HG03060 (cell line): ENCODE data around the gene DDAH1.

ENCODE experiments used
- ATAC-seq: cut with Tn5 transposase; IDR thresholded peaks from one replicate; pipeline ENCODE4 v1.9.1; 2021; ENCODE audit warnings: low read depth, moderate number of reproducible peaks; ENCODE audit not compliant: unreplicated experiment

Gene DDAH1

GRCh38 chr1:85313888-85314696 is 150.9 kb downstream of the DDAH1 start:
- ATAC-seq: no peak

DNA sequence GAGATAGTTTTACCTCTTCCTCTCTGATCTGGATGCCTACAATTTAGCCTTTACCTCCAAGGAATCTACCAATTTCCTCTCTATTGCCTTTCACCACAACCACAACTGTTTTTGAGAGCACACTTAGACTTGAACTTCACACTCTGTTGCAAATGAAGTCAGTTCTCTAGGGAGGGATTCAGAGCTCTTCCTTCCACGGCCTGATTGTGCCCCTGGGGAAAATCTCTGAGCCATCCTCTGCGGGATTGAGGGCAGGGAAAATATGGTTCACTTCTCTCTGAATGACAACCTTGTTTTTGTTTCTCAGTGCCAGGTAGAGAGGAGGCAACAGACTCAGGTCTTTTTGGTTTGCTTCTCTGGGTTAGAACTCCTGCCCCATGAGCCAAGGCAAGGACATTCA is 153.1 kb downstream of the DDAH1 start:
- ATAC-seq: no peak

DNA sequence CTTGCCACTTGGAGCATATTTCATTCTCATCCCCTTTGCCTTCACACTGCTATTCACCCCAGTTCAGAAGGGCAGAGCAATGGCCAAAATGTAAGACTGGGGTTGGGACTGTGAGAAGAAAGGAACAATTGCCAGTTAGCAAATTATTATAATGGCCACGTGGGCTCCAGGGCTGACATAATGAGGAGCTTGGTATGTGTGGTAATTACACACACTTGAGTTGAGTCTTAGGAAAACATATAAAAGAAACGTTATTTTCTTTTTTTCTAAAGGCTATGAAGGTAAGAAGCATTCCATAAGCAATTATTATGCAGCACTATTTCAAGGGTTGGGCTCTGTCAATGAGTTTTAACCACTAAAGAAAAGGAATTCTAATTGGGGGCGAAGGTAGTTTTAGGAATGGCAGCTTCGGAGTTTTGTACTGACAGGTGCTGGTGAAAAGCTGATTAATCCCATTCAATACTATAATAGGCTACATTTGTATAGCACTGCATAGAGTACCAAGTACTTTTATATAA is 156.1 kb downstream of the DDAH1 start:
- ATAC-seq: no peak

DNA sequence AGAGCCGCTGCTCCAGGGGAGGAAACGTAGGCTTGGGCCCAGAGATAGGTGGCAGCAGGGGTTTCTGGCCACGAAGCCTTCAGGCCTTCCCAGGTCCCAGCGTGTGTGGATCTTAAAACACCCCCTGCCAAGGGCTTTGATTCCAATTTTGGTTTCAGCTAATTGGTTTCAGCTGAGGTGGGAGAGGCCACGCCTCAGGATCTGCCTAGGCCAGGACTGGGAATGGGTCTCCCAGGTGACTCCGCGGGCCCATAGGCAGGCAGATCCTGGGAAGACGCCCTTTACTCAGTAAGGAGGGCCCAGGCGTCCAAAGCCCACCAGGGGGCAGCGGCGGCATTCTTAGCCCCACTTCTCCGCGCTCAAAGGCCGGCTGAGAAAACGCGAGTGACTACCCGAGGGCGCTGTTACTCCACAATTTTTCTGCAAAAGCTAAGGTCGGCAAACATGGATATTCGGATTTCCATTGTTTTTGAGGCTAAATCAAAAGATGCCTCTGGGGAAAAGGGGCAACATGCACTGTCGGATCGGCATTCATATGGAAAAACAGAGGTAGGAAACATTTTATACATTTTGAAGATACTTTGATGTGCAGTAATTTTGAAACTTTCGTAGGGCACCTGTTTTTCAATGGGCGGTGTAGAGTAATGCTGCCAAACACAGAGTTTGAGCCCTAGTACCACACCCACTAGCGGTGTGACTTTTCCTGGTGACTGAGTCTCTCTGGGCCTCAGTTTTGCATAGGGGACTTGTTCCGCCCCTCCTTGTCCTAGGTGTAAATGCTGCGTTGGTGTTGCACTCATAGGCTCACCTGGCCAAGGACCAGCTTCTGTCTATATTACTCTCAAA is 156.7 kb downstream of the DDAH1 start:
- ATAC-seq: peak; percentile 51

GRCh38 chr1:85306236-85306635 is 158.7 kb downstream of the DDAH1 start:
- no peak for ATAC-seq

GRCh38 chr1:85303440-85304162 is 161.4 kb downstream of the DDAH1 start:
- no peak for ATAC-seq

GRCh38 chr1:85300140-85300539 is 164.8 kb downstream of the DDAH1 start:
- no peak for ATAC-seq

DNA sequence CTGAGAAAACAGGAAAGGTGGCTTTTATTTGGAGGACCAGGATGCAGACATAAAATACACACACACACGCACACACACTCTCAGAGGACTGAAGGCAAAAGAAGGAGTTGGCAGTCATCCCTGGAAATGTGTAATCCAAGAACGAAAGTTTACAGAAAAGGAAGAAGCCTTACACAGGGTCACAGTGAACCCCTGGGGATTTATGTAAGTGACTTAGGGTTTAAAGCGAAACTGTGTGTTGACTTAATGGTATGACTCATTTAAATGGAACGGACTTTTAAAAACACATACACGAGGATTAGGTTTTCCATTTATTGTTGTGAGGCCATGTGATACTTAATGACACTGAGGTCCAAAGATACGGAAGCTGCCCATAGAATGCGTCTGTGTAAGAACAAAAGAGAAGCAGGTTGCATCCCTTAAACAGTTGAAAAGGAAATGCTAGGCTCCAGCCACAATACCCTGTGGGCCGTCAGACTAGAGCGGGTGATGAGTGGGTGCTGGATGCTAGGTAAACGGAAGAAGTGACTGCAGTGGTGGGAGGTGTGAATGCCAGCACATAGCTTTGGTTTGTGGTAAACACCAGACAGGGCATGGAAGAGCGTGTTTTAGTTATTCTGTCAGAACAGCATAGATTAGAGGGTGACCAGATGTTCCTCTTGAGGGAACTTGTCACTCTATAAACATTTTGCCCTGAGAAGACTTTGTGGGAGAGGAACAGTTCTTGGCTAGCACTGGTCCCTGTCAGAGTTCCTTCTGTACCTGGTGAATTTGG is 166.9 kb downstream of the DDAH1 start:
- ATAC-seq: peak; percentile 96

DNA sequence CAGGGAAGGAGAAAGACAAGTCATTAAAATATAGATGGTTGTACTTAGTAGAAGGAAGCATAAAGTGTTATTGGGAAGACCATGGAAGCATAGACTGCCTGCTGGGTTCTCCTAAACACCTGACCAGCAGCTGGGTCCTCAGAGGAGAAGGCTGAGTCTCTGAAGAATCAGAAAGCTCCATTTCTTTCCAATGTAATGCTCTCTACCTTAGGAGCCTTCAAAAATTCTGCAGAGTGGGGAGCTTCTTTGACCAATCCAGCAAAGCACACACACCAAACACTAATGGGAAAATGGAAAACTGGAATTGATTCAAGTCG is 167.5 kb downstream of the DDAH1 start:
- no peak for ATAC-seq

DNA sequence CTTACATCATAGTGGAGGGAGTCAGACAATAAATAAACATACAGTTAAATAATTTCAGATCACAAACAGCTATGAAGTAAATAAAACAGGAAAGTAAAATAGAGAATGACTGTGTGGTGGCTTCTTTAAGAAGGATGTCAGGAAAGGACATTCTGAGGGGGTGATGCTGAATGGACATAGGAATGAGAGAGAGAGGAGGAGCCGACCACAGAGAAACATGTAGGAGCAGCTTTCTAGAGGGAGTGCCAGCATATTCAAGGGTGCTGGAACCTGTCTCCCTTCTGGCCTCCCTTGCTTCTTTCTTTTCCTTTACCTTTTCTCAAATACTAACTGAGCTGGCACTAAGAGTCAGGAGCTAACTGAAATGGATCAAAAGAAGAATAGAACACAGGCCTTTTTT is 168.0 kb downstream of the DDAH1 start:
- ATAC-seq: no peak

DNA sequence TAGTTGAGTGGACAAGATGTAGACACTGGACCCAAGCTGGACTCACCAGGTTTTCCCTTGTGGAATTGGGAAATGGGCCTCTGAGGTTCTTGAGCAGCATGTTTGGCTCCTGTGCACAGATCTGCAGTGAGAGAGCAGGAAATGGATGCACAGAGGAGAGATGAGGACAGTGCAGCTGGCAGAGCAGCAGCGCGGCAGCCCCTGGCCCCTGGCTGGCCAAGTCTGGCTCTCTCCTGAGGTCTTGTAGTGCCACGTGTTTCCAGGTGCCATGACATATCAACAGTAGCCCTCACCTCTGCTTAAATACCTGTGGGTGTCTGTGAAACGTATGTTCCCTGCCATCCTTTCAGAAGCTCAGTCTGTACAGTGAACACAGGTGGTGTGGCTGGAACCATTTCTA is 169.3 kb downstream of the DDAH1 start:
- ATAC-seq: no peak

DNA sequence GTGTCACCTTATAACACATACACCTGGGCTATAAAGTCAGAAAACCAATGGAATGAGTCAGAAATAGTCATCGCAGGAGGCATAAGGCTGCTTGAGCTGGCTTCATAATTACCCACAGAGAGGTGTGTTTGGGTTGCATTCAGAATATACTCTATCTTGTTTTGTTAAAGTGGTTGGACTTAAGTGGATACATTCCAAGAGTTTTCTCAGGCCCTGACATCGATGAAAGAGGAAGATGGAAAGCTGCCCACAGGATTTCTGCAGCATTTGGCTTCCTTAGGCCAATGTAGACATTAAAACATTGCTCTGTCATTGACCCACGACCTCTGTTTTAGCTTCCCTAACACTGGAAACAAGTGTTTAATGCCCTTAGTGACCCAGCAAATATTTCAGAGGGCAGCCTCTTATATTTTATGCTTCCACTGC is 169.9 kb downstream of the DDAH1 start:
- ATAC-seq: no peak

- no peak for ATAC-seq
These were observed 174.1 kb downstream of the DDAH1 start for GRCh38 chr1:85290826-85291225.

GRCh38 chr1:85289848-85290335 is 175.1 kb downstream of the DDAH1 start:
- no peak for ATAC-seq

GRCh38 chr1:85289207-85289847 is 175.6 kb downstream of the DDAH1 start:
- ATAC-seq: no peak

GRCh38 chr1:85284202-85284601 is 180.8 kb downstream of the DDAH1 start:
- no peak for ATAC-seq

- no peak for ATAC-seq
These were observed 181.3 kb downstream of the DDAH1 start for GRCh38 chr1:85283475-85284199.

DNA sequence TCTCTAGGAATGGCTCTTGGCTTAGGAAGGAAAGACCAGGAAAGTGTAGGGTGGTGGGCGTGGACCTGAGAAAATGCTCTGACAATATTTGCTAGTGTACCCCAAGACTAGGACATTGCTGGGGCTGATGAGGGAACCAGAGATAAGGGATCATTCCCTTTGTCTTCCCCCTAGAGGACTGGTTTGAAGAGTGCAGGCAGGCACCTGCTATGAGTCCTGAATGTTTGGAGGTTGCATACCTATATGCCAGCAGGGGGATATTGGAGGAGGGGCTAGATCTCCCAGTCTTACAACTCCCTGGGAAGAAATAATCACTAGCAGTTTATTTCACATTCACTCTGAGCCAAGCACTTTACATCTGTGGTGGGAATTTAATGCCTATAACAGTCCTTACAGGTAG is 182.5 kb downstream of the DDAH1 start:
- no peak for ATAC-seq

DNA sequence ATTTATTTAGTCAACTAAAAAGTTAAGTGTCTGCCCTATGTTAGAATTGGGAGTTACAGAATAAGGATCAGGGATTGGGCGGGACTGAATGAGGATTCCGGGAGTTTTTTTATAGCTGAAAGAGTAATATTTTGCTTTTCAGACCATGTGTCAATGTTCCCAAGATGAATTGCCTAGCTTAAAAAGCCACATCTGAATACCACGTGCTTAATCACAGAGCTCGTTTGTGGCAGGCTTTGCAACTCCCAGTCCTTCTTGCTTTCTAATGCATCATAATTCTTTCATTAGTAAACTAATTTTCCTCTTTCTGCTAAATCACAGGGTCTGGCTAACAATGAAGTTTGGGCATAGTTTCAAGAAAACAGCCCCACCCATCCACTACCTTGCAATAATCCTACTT is 184.3 kb downstream of the DDAH1 start:
- no peak for ATAC-seq
